IMR-90 (cell line): Measurements from ENCODE around the gene PTH2. TPM values are rescaled to one million over a fixed set of nuclear protein-coding genes. Genes with fewer than 3 reads are reported as not detected.

Experiments
- ATAC-seq: fragments of 200-7000 bp; cut with Tn5 transposase; 2 replicates; pipeline ENCODE4 v1.9.1; 2020; ENCODE audit warnings: low read depth, mild to moderate bottlenecking, moderate library complexity
- BruUV-seq: library from RNA; stranded (reverse); fragments of 400-500 nt; replicated peaks from 2 replicates; lab custom pipeline; 2021; lab: Mats Ljungman, UMichigan
- CTCF ChIA-PET: fragments of 300-600 bp; formaldehyde crosslinking; extraction: SDS; loops from one replicate; lab custom pipeline; 2021; ENCODE audit warnings: antibody characterized with exemption; lab: Yijun Ruan, JAX
- POLR2A ChIA-PET: fragments of 300-600 bp; sonication (Branson Sonifier 250); formaldehyde crosslinking; loops from one replicate; lab custom pipeline; 2022; ENCODE audit warnings: antibody characterized with exemption; ENCODE audit not compliant: unreplicated experiment; lab: Charles Lee
- DNase-seq: peaks from one replicate; pipeline ENCODE4 v3.0.0; 2013
- H2AFZ ChIP-seq: replicated peaks from 2 replicates; pipeline ENCODE3; 2013; ENCODE audit warnings: low read length, mild to moderate bottlenecking; ENCODE audit not compliant: poor library complexity
- H2AK5ac ChIP-seq: 2 replicates; pipeline ENCODE4 v1.6.1; 2013; ENCODE audit warnings: low read depth, low read length, inconsistent platforms
- H2AK9ac ChIP-seq: replicated peaks from 2 replicates; pipeline ENCODE3; 2013; ENCODE audit warnings: mild to moderate bottlenecking, low read depth, low read length, moderate library complexity; ENCODE audit not compliant: poor library complexity
- H2BK120ac ChIP-seq: 2 replicates; pipeline ENCODE4 v1.6.1; 2013; ENCODE audit warnings: low read depth, low read length, inconsistent platforms
- H2BK15ac ChIP-seq: 3 replicates; pipeline ENCODE4 v1.6.1; 2013; ENCODE audit warnings: low read depth, low read length, inconsistent platforms
- H2BK20ac ChIP-seq: 2 replicates; pipeline ENCODE4 v1.6.1; 2013; ENCODE audit warnings: low read depth, mild to moderate bottlenecking, inconsistent platforms, low read length, moderate library complexity
- H2BK5ac ChIP-seq: 2 replicates; pipeline ENCODE4 v1.6.1; 2013; ENCODE audit warnings: mild to moderate bottlenecking, low read depth, low read length, inconsistent platforms; ENCODE audit not compliant: poor library complexity, severe bottlenecking
- H3K14ac ChIP-seq: replicated peaks from 2 replicates; pipeline ENCODE4 v1.6.1; 2013; ENCODE audit warnings: low read depth, low read length, inconsistent platforms
- H3K18ac ChIP-seq: 2 replicates; pipeline ENCODE4 v1.6.1; 2013; ENCODE audit warnings: low read depth, low read length, control low read depth
- H3K23ac ChIP-seq: 2 replicates; pipeline ENCODE4 v1.6.1; 2013; ENCODE audit warnings: low read depth, low read length, inconsistent platforms
- H3K27ac ChIP-seq: 2 replicates; pipeline ENCODE4 v1.5.1; 2013; ENCODE audit warnings: mild to moderate bottlenecking, control low read depth, low read length; ENCODE audit not compliant: insufficient read depth
- H3K27me3 ChIP-seq: 2 replicates; pipeline ENCODE4 v1.6.1; 2013; ENCODE audit warnings: low read length; ENCODE audit not compliant: control insufficient read depth, insufficient read depth
- H3K36me3 ChIP-seq: 2 replicates; pipeline ENCODE4 v1.6.1; 2013; ENCODE audit warnings: low read length, mixed read lengths; ENCODE audit not compliant: control insufficient read depth, insufficient read depth
- H3K4ac ChIP-seq: 2 replicates; pipeline ENCODE4 v1.6.1; 2013; ENCODE audit warnings: low read depth, low read length, inconsistent platforms
- H3K4me1 ChIP-seq: 2 replicates; pipeline ENCODE4 v1.6.1; 2013; ENCODE audit warnings: low read length, mixed read lengths; ENCODE audit not compliant: control insufficient read depth, insufficient read depth
- H3K4me2 ChIP-seq: 2 replicates; pipeline ENCODE4 v1.6.1; 2013; ENCODE audit warnings: low read depth, mild to moderate bottlenecking, control low read depth, low read length, moderate library complexity
- H3K4me3 ChIP-seq: 2 replicates; pipeline ENCODE4 v1.5.1; 2013; ENCODE audit warnings: low read depth, mild to moderate bottlenecking, control low read depth, low read length, moderate library complexity; ENCODE audit not compliant: insufficient read depth
- H3K56ac ChIP-seq: 2 replicates; pipeline ENCODE4 v1.6.1; 2013; ENCODE audit warnings: low read length, inconsistent platforms; ENCODE audit not compliant: insufficient read depth; ENCODE audit errors: extremely low read depth
- H3K79me1 ChIP-seq, 2 experiments: 2 replicates each; pipeline ENCODE4 v1.6.1; 2013; ENCODE audit warnings: low read length in 2 of 2, inconsistent platforms in 1 of 2, low read depth in 1 of 2
- H3K9ac ChIP-seq: 2 replicates; pipeline ENCODE4 v1.6.1; 2013; ENCODE audit warnings: low read depth, low read length, control low read depth
- H3K9me1 ChIP-seq: 2 replicates; pipeline ENCODE4 v1.6.1; 2013; ENCODE audit warnings: low read length, inconsistent platforms; ENCODE audit not compliant: insufficient read depth
- H3K9me3 ChIP-seq: 2 replicates; pipeline ENCODE4 v1.6.1; 2013; ENCODE audit warnings: low read length; ENCODE audit not compliant: control insufficient read depth, insufficient read depth
- H4K20me1 ChIP-seq: 2 replicates; pipeline ENCODE4 v1.6.1; 2013; ENCODE audit warnings: low read length, inconsistent platforms; ENCODE audit not compliant: insufficient read depth
- H4K5ac ChIP-seq: 2 replicates; pipeline ENCODE4 v1.6.1; 2013; ENCODE audit warnings: mild to moderate bottlenecking, low read depth, low read length, control low read depth
- H4K8ac ChIP-seq, 2 experiments: 2 replicates each; pipeline ENCODE4 v1.6.1; 2013; ENCODE audit warnings: low read depth in 2 of 2, low read length in 2 of 2, control low read depth in 1 of 2, inconsistent platforms in 1 of 2
- H4K91ac ChIP-seq: 2 replicates; pipeline ENCODE4 v1.6.1; 2013; ENCODE audit warnings: low read depth, low read length, inconsistent platforms; ENCODE audit not compliant: insufficient read depth
- CEBPB ChIP-seq: IDR thresholded peaks from 2 replicates; pipeline ENCODE4 v1.6.1; 2012; ENCODE audit warnings: low read depth, low read length, improper control_type of control experiment
- POLR2A ChIP-seq: IDR thresholded peaks from 2 replicates; pipeline ENCODE4 v1.6.1; 2012; ENCODE audit warnings: mild to moderate bottlenecking, low read depth, low read length
- WGBS, 2 experiments: methylation state at CpG; one replicate each; pipeline versions ENCODE4 v1.1.5 to v1.1.7; 2013; ENCODE audit warnings: missing lambda C conversion rate in 2 of 2; ENCODE audit not compliant: insufficient read length in 1 of 2; ENCODE audit errors: extremely low coverage in 2 of 2; 5-methylcytosine and 5-hydroxymethylcytosine counted together
- dilution Hi-C: fragments of 300-500 bp; cut with HindIII; formaldehyde crosslinking; loops from one replicate; pipeline ENCODE4 v1.14.3; 2018; ENCODE audit warnings: low sequenced_read_pairs; ENCODE audit not compliant: unreplicated experiment
- in situ Hi-C: fragments of 300-500 bp; cut with MboI; formaldehyde crosslinking; loops from 3 replicates; pipeline ENCODE4 v1.14.3; 2019; ENCODE audit warnings: low sequenced_read_pairs, inconsistent platforms, mixed read lengths
- intact Hi-C: fragments of 100-400 bp; cut with micrococcal nuclease; formaldehyde crosslinking; loops from 2 replicates; pipeline ENCODE4 v1.10.0; 2022
- polyA plus RNA-seq, 3 experiments: library from polyadenylated mRNA; depleted of rRNA; stranded (reverse); fragments of >200 nt; gene quantifications; 2 replicates each; pipeline ENCODE4 v1.2.3, GENCODE V29; 2012; ENCODE audit warnings: low replicate concordance in 1 of 3
- total RNA-seq: library from RNA; depleted of rRNA; stranded (reverse); fragments of >200 nt; gene quantifications from 2 replicates; pipeline ENCODE4 v1.2.3, GENCODE V29; 2012

PTH2 gene
- total and polyA plus RNA-seq, 2 of the 4 experiments (the other 2 are of a cell fraction), result not detected

DNA sequence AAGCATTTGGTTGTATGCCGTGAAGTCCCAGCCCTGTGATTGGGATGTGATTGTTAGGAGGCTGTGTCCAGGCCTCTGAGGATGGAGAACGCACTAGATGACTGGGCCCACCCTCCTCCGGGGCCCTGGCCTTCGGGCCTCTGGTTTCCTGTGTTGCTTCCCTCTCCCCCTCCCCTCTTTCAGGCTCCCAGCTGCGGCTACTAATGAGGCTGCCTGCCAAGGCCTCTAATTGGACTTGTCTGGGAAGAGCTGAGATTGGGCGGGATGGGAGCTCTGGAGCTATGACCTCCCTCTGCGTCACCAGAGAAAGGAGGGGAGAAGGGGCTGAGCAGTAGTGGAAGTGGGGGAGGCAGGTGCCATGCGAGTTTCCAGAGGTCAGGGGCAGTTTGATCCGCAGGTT is 9.9 kb downstream of the PTH2 start:
- WGBS, 2 experiments, result 60% methylated on average over 4 of the region's 9 CpGs; no CpG with 5 or more reads in 1 of the 2 experiments
- H4K91ac ChIP-seq, result no peak overlapping the region
- no peaks in the 10 kb centered on the region for H3K9me1 ChIP-seq
- no peak overlapping the region for H3K56ac ChIP-seq
- no peak overlapping the region for H3K14ac ChIP-seq
- no peak for TF ChIP-seq CEBPB
- no peak for TF ChIP-seq POLR2A
- no peak overlapping the region for H3K18ac ChIP-seq
- peak overlapping the region; percentile 24; the same call in 1 of the 2 replicates for H3K23ac ChIP-seq
- intact Hi-C loops, result no loop called here
- no peak overlapping the region for H3K4me2 ChIP-seq
- no peak overlapping the region for H2AK9ac ChIP-seq
- H3K4ac ChIP-seq, result no peak overlapping the region
- no peak overlapping the region for H2BK5ac ChIP-seq
- peaks cover 61% of the 10 kb centered on the region for H3K27me3 ChIP-seq
- in situ Hi-C loops, result no loop called here
- ChIA-PET CTCF (no interaction called here), POLR2A (no interaction called here)
- no peak overlapping the region for H2AFZ ChIP-seq
- no peak overlapping the region for H4K5ac ChIP-seq
- peak; percentile 31 for DNase-seq
- no peak overlapping the region for H2BK15ac ChIP-seq
- no peaks in the 10 kb centered on the region for H3K36me3 ChIP-seq
- H3K27ac ChIP-seq, result no peak overlapping the region
- H3K4me1 ChIP-seq, result no peaks in the 10 kb centered on the region
- BruUV-seq, result no TSS peak
- H3K9me3 ChIP-seq, result no peaks in the 10 kb centered on the region
- ATAC-seq, result peak; percentile 37; the same call in 1 of the 2 replicates
- no peaks in the 10 kb centered on the region for H3K79me1 ChIP-seq
- no peak overlapping the region for H4K8ac ChIP-seq
- H2BK20ac ChIP-seq, result no peak overlapping the region
- H3K4me3 ChIP-seq, result no peak overlapping the region
- no peak overlapping the region for H3K9ac ChIP-seq
- dilution Hi-C loops, result no loop called here
- H2BK120ac ChIP-seq, result no peak overlapping the region
- H4K20me1 ChIP-seq, result no peaks in the 10 kb centered on the region
- no peak overlapping the region for H2AK5ac ChIP-seq
